Fibroblast of skin of left biceps (primary cell): Measurements from ENCODE around the gene MIA3.
"Not testable (repeated sequence)": the region's sequence is repeated elsewhere in the genome, so short reads cannot be mapped to it uniquely, and the experiment has no call there.

Experiments used
- DNase-seq, 2 experiments: peaks; one replicate each; pipeline ENCODE4 v3.0.0-alpha.2; 2013; ENCODE audit warnings: low read depth in 2 of 2

Gene MIA3

GRCh38 chr1:222663431-222663934, 45.6 kb downstream of the MIA3 start:
- no peak for DNase-seq

- DNase-seq: no peak
These were observed 48.1 kb downstream of the MIA3 start for GRCh38 chr1:222665964-222666363.

GRCh38 chr1:222668184-222668583, 50.3 kb downstream of the MIA3 start:
- not testable (repeated sequence) for DNase-seq

- DNase-seq: not testable (repeated sequence)
These were observed 51.2 kb downstream of the MIA3 start for GRCh38 chr1:222669107-222669506.

- no peak for DNase-seq
These were observed 52.2 kb downstream of the MIA3 start for GRCh38 chr1:222670110-222670509.

- no peak for DNase-seq
These were observed 62.2 kb downstream of the MIA3 start for GRCh38 chr1:222680080-222680479.

- DNase-seq: no peak
These were observed 73.1 kb downstream of the MIA3 start for GRCh38 chr1:222691016-222691415.

- no peak for DNase-seq
These were observed 77.0 kb downstream of the MIA3 start for GRCh38 chr1:222694927-222695326.

GRCh38 chr1:222696741-222697140, 78.8 kb downstream of the MIA3 start:
- no peak for DNase-seq

- no peak for DNase-seq
These were observed 79.3 kb downstream of the MIA3 start for GRCh38 chr1:222697203-222697602.

- no peak for DNase-seq
These were observed 79.9 kb downstream of the MIA3 start for GRCh38 chr1:222697826-222698225.

- no peak for DNase-seq
These were observed 84.3 kb downstream of the MIA3 start for GRCh38 chr1:222702210-222702609.

GRCh38 chr1:222704260-222704659, 86.4 kb downstream of the MIA3 start:
- no peak for DNase-seq

GRCh38 chr1:222706815-222707214, 88.9 kb downstream of the MIA3 start:
- no peak for DNase-seq

- no peak for DNase-seq
These were observed 91.8 kb downstream of the MIA3 start for GRCh38 chr1:222709700-222710153.

- DNase-seq: peak in 1 of 2 experiments; percentile 10
These were observed 93.7 kb downstream of the MIA3 start for GRCh38 chr1:222711319-222712252.

GRCh38 chr1:222712253-222713090, 94.6 kb downstream of the MIA3 start, which contains the start of the genes AIDA and BROX:
AIDA (minus strand) TSS chr1:222712491; CDS start chr1:222712317, 174 bp downstream.
BROX (plus strand) TSS chr1:222712564; CDS start chr1:222715700, 3,136 bp downstream.
- DNase-seq: peak; percentile 54 to 55

GRCh38 chr1:222713091-222713961, 95.4 kb downstream of the MIA3 start:
- DNase-seq: peak; percentile 80 to 81

GRCh38 chr1:222716393-222716792, 98.5 kb downstream of the MIA3 start:
- DNase-seq: no peak
